HG03066 (cell line): ENCODE measurements around the gene CHST6.
"Not testable (repeated sequence)": the region's sequence is repeated elsewhere in the genome, so short reads cannot be mapped to it uniquely, and the experiment has no call there.

Experiments
- ATAC-seq: cut with Tn5 transposase; IDR thresholded peaks from one replicate; pipeline ENCODE4 v1.9.1; 2021; ENCODE audit warnings: low read depth; ENCODE audit not compliant: unreplicated experiment

Gene CHST6

GRCh38 chr16:75452464-75453190 is 42.6 kb downstream of the CHST6 start:
- no peak for ATAC-seq

GRCh38 chr16:75446416-75446815 is 48.8 kb downstream of the CHST6 start:
- no peak for ATAC-seq

GRCh38 chr16:75445298-75445697 is 49.9 kb downstream of the CHST6 start:
- ATAC-seq, result no peak

GRCh38 chr16:75443298-75443697 is 51.9 kb downstream of the CHST6 start:
- no peak for ATAC-seq

- peak; percentile 64 for ATAC-seq
Observed at GRCh38 chr16:75433732-75434413, 61.4 kb downstream of the CHST6 start.

- ATAC-seq, result peak; percentile 91
Observed at GRCh38 chr16:75432828-75433731, 62.2 kb downstream of the CHST6 start, which contains the start of gene CFDP1. Gene CFDP1, minus strand, starts transcription at chr16:75433503. Its CDS starts 151 bp downstream, at chr16:75433352.

- no peak for ATAC-seq
Observed at GRCh38 chr16:75429621-75430403, 65.4 kb downstream of the CHST6 start.

GRCh38 chr16:75426524-75426923 is 68.7 kb downstream of the CHST6 start:
- ATAC-seq, result not testable (repeated sequence)

- ATAC-seq, result not testable (repeated sequence)
Observed at GRCh38 chr16:75424105-75424762, 71.0 kb downstream of the CHST6 start.

GRCh38 chr16:75423723-75424104 is 71.5 kb downstream of the CHST6 start:
- no peak for ATAC-seq
